B cell (primary cell): ENCODE data around the gene SCRN1. TPM values are rescaled to one million over a fixed set of nuclear protein-coding genes. Genes with fewer than 3 reads are reported as not detected.

ENCODE experiments used
- ATAC-seq: fragments of 200-7000 bp; cut with Tn5 transposase; one replicate; pipeline ENCODE4 v1.10.0; 2021; ENCODE audit warnings: low read depth, mild to moderate bottlenecking, moderate number of reproducible peaks, moderate library complexity
- CTCF ChIA-PET: fragments of 350-600 bp; sonication (Branson Sonifier 250); formaldehyde crosslinking; loops from one replicate; lab custom pipeline; 2021; ENCODE audit warnings: antibody characterized with exemption, inconsistent platforms; lab: Charles Lee
- POLR2A ChIA-PET: fragments of 350-600 bp; sonication (Branson Sonifier 250); formaldehyde crosslinking; loops from one replicate; lab custom pipeline; 2021; ENCODE audit warnings: antibody characterized with exemption; lab: Charles Lee
- DNase-seq: peaks from one replicate; pipeline ENCODE4 v3.0.0; 2013
- H2AFZ ChIP-seq: 2 replicates; pipeline ENCODE4 v1.6.1; 2012; ENCODE audit warnings: mild to moderate bottlenecking, low read depth, low read length; ENCODE audit not compliant: insufficient read depth, poor library complexity, severe bottlenecking
- H3K27ac ChIP-seq, 2 donors: 1 replicate in 1 of 2; 2 replicates in 1 of 2; pipeline ENCODE4 v1.5.1; 2012 to 2013; ENCODE audit warnings: low read length in 2 of 2, mild to moderate bottlenecking in 2 of 2, moderate library complexity in 1 of 2
- H3K27me3 ChIP-seq, 4 experiments: fragments of 200-600 bp in 1 of 4; sonication (generic) in 1 of 4; replicated peaks in 1 of 4; 1 replicate in 2 of 4; 2 replicates in 2 of 4; pipeline versions ENCODE4 v1.6.1 to v1.7.0; 2013 to 2016; ENCODE audit warnings: low read length in 3 of 4, mild to moderate bottlenecking in 2 of 4, mixed read lengths in 1 of 4, moderate library complexity in 1 of 4; ENCODE audit not compliant: insufficient read depth in 4 of 4, control insufficient read depth in 3 of 4; ENCODE audit errors: control extremely low read depth in 1 of 4
- H3K36me3 ChIP-seq, 2 experiments: replicated peaks in 1 of 2; 1 replicate in 1 of 2; 2 replicates in 1 of 2; pipeline versions ENCODE4 v1.6.1 to v1.7.1; 2013; ENCODE audit warnings: low read length in 1 of 2; ENCODE audit not compliant: insufficient read depth in 2 of 2, control insufficient read depth in 1 of 2; ENCODE audit errors: control extremely low read depth in 1 of 2, extremely low read depth in 1 of 2
- H3K4me1 ChIP-seq, 2 donors: fragments of 200-600 bp in 1 of 2; sonication (generic) in 1 of 2; 1 replicate in 1 of 2; 2 replicates in 1 of 2; pipeline versions ENCODE4 v1.5.1 to v1.6.1; 2013 to 2017; ENCODE audit warnings: low read length in 2 of 2; ENCODE audit not compliant: control insufficient read depth in 2 of 2, insufficient read depth in 2 of 2
- H3K4me2 ChIP-seq: replicated peaks from 2 replicates; pipeline ENCODE3; 2012; ENCODE audit warnings: mild to moderate bottlenecking, low read depth, low read length; ENCODE audit not compliant: poor library complexity, severe bottlenecking
- H3K4me3 ChIP-seq, 5 experiments: fragments of 200-600 bp in 1 of 5; sonication (generic) in 1 of 5; 1 replicate in 3 of 5; 2 replicates in 2 of 5; pipeline versions ENCODE4 v1.5.1 to v1.7.0; 2011 to 2016; ENCODE audit warnings: low read length in 4 of 5, mild to moderate bottlenecking in 4 of 5, low read depth in 2 of 5, control low read depth in 1 of 5, moderate library complexity in 1 of 5; ENCODE audit not compliant: insufficient read depth in 1 of 5; ENCODE audit errors: control extremely low read depth in 1 of 5, extremely low read depth in 1 of 5
- H3K79me2 ChIP-seq: fragments of 200-600 bp; sonication (generic); one replicate; pipeline ENCODE4 v1.6.0; 2016; ENCODE audit warnings: low read length; ENCODE audit not compliant: control insufficient read depth, insufficient read depth
- H3K9ac ChIP-seq: fragments of 200-600 bp; sonication (generic); 2 replicates; pipeline ENCODE4 v1.6.1; 2017; ENCODE audit warnings: mild to moderate bottlenecking, low read length, moderate library complexity
- H3K9me3 ChIP-seq, 3 donors: one replicate each; pipeline versions ENCODE4 v1.6.1 to v1.7.1; 2013; ENCODE audit warnings: low read length in 2 of 3; ENCODE audit not compliant: control insufficient read depth in 2 of 3, insufficient read depth in 1 of 3; ENCODE audit errors: control extremely low read depth in 1 of 3
- H4K20me1 ChIP-seq: 2 replicates; pipeline ENCODE4 v1.6.0; 2012; ENCODE audit warnings: mild to moderate bottlenecking, low read length; ENCODE audit not compliant: insufficient read depth, control insufficient read depth, poor library complexity, severe bottlenecking
- H3K27ac Mint-ChIP-seq: one replicate; pipeline ENCODE4 v1.8.0; 2021; ENCODE audit warnings: mixed read lengths
- H3K27me3 Mint-ChIP-seq: one replicate; pipeline ENCODE4 v1.8.0; 2021; ENCODE audit warnings: mixed read lengths
- H3K4me1 Mint-ChIP-seq: one replicate; pipeline ENCODE4 v1.8.0; 2021; ENCODE audit warnings: mixed read lengths
- H3K4me3 Mint-ChIP-seq: one replicate; pipeline ENCODE4 v1.8.0; 2021; ENCODE audit warnings: mixed read lengths
- H3K9me3 Mint-ChIP-seq: one replicate; pipeline ENCODE4 v1.8.0; 2022; ENCODE audit warnings: mixed read lengths; ENCODE audit not compliant: insufficient read depth
- CTCF ChIP-seq: fragments of 200-600 bp; IDR thresholded peaks from one replicate; pipeline ENCODE4 v1.8.0; 2022; ENCODE audit warnings: antibody characterized with exemption, mild to moderate bottlenecking
- EZH2 ChIP-seq: IDR thresholded peaks from 2 replicates; pipeline ENCODE4 v1.6.1; 2012; ENCODE audit warnings: borderline replicate concordance, low read depth, mild to moderate bottlenecking, moderate library complexity, low read length; ENCODE audit not compliant: insufficient read depth, poor library complexity, severe bottlenecking
- WGBS: methylation state at CpG from one replicate; pipeline ENCODE4 v1.1.5; 2013; ENCODE audit warnings: missing lambda C conversion rate; ENCODE audit not compliant: insufficient coverage; 5-methylcytosine and 5-hydroxymethylcytosine counted together
- intact Hi-C: fragments of 100-400 bp; cut with micrococcal nuclease; formaldehyde crosslinking; loops from one replicate; pipeline ENCODE4 v1.10.0; 2022
- polyA plus RNA-seq: library from polyadenylated mRNA; depleted of rRNA; stranded (reverse); fragments of >200 nt; gene quantifications from 2 replicates; pipeline ENCODE4 v1.2.3, GENCODE V29; 2012
- total RNA-seq, 2 donors: library from RNA; stranded (reverse); fragments of 120-200 nt in 1 of 2; gene quantifications; 1 replicate in 1 of 2; 2 replicates in 1 of 2; pipeline versions ENCODE4 v1.2.3 to v1.2.4, GENCODE V29; 2013 to 2022

Gene SCRN1
- total and polyA plus RNA-seq, 2 donors (not counting 1 experiment from before 2014, with no cell fraction given) = 16.6 to 66.6 TPM

DNA sequence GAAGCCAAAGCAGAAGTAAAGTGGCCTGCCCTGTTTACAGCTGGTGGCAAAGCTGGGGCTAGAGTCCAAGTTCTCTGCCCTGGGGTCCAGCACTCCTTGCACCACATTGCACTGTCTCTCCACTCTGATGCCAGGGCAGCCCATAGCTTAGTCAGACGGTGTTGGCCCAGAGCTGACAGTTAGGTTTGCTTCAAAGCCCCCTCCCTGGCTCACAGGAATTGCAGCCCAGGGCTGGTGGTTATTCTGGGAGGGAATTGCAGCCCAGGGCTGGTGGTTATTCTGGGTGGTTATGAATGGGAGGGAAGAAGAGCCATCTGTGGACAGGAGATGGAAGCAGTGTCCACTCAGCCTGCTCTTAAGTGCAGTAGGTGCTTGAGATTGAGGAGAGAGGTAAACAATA lies 88.9 kb downstream of the SCRN1 start:
- H3K4me3 ChIP-seq = no peak overlapping the region
- H3K4me2 ChIP-seq = no peak overlapping the region
- ATAC-seq (no peak), DNase-seq (no peak)
- Mint-ChIP-seq H3K4me3 (no peak overlapping the region), H3K27ac (no peak overlapping the region), H3K4me1 (no peaks in the 10 kb centered on the region), H3K9me3 (peaks cover 6% of the 10 kb centered on the region), H3K27me3 (peaks cover 26% of the 10 kb centered on the region)
- no peaks in the 10 kb centered on the region for H3K79me2 ChIP-seq
- no peak overlapping the region for H3K27ac ChIP-seq
- H3K9me3 ChIP-seq = peaks cover 1 to 7% (median 4%) of the 10 kb centered on the region in 3 donors
- H4K20me1 ChIP-seq = no peaks in the 10 kb centered on the region
- ChIA-PET POLR2A (no interaction called here), CTCF (no interaction called here)
- WGBS = 20% methylated on average over 1 of the region's 1 CpG
- no peak overlapping the region for H3K9ac ChIP-seq
- no peaks in the 10 kb centered on the region for H3K36me3 ChIP-seq
- no peaks in the 10 kb centered on the region for H3K4me1 ChIP-seq
- no peak overlapping the region for H2AFZ ChIP-seq
- intact Hi-C loops = no loop called here
- TF ChIP-seq CTCF = no peak
- no peak for TF ChIP-seq EZH2
- no peaks in the 10 kb centered on the region for H3K27me3 ChIP-seq

DNA sequence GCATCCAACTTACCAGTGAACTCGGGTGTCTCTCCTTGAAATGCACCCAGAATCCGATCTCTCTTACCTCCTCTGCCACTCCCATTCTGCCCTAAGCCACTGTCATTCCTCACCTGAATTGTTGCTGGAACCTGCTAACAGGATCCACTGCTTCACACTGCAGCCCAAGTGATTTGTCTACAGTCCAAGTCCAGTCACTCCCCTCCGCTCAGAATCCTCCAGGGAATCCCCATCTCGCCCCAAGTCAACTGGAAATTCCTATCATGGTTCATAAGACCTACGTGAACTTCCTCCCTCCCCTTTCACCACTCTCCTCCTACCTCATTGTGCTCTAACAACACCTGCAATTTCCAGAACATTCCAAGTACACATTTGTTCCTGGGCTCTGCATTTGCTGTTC lies 91.3 kb downstream of the SCRN1 start:
- intact Hi-C loops = no loop called here
- no peak for TF ChIP-seq EZH2
- TF ChIP-seq CTCF = no peak
- 65% methylated on average over 5 of the region's 5 CpGs for WGBS
- Histone ChIP-seq H4K20me1 (no peaks in the 10 kb centered on the region), H3K27ac (no peak overlapping the region), H3K36me3 (no peaks in the 10 kb centered on the region), H3K4me1 (no peaks in the 10 kb centered on the region), H3K27me3 (no peaks in the 10 kb centered on the region), H3K9me3 (peaks cover 0 to 3% (median 0%) of the 10 kb centered on the region in 3 donors), H3K4me3 (no peak overlapping the region), H3K79me2 (no peaks in the 10 kb centered on the region), H2AFZ (no peak overlapping the region), H3K9ac (no peak overlapping the region), H3K4me2 (no peak overlapping the region)
- ATAC-seq = no peak
- CTCF ChIA-PET = no interaction called here
- no peak for DNase-seq
- no peak overlapping the region for H3K4me3 Mint-ChIP-seq
- H3K27me3 Mint-ChIP-seq = peaks cover 26% of the 10 kb centered on the region
- H3K27ac Mint-ChIP-seq = no peak overlapping the region
- no peaks in the 10 kb centered on the region for H3K9me3 Mint-ChIP-seq
- no peaks in the 10 kb centered on the region for H3K4me1 Mint-ChIP-seq
- POLR2A ChIA-PET = no interaction called here
